Measurements from ENCODE around the gene QRFPR.

Gene QRFPR

GRCh38 chr4:121377076-121377475, 3.7 kb downstream of the QRFPR start:
- Histone ChIP-seq H3K4me1 (ENCODE audit: insufficient read depth, low read length) (no peaks in the 10 kb centered on the region), H3K36me3 (ENCODE audit: insufficient read depth, low read depth, low read length) (no peaks in the 10 kb centered on the region), H3K9me3 (ENCODE audit: insufficient read depth, low read depth, low read length) (no peaks in the 10 kb centered on the region), H3K9ac (ENCODE audit: low read depth, low read length) (no peak overlapping the region), H3K27me3 (ENCODE audit: insufficient read depth, low read length) (peaks cover 36% of the 10 kb centered on the region), H3K4me3 (ENCODE audit: low read length) (no peak overlapping the region), H3K27ac (ENCODE audit: low read length) (no peak overlapping the region)

- Histone ChIP-seq H3K9me3 (ENCODE audit: insufficient read depth, low read depth, low read length) (no peaks in the 10 kb centered on the region), H3K27ac (ENCODE audit: low read length) (no peak overlapping the region), H3K36me3 (ENCODE audit: insufficient read depth, low read depth, low read length) (no peaks in the 10 kb centered on the region), H3K4me3 (ENCODE audit: low read length) (no peak overlapping the region), H3K4me1 (ENCODE audit: insufficient read depth, low read length) (no peaks in the 10 kb centered on the region), H3K27me3 (ENCODE audit: insufficient read depth, low read length) (peaks cover 31% of the 10 kb centered on the region), H3K9ac (ENCODE audit: low read depth, low read length) (no peak overlapping the region)
Measured at GRCh38 chr4:121376556-121376955, 4.3 kb downstream of the QRFPR start.

- Histone ChIP-seq H3K27ac (ENCODE audit: low read length) (no peak overlapping the region), H3K27me3 (ENCODE audit: insufficient read depth, low read length) (peaks cover 27% of the 10 kb centered on the region), H3K4me1 (ENCODE audit: insufficient read depth, low read length) (no peaks in the 10 kb centered on the region), H3K9me3 (ENCODE audit: insufficient read depth, low read depth, low read length) (no peaks in the 10 kb centered on the region), H3K36me3 (ENCODE audit: insufficient read depth, low read depth, low read length) (no peaks in the 10 kb centered on the region), H3K4me3 (ENCODE audit: low read length) (no peak overlapping the region), H3K9ac (ENCODE audit: low read depth, low read length) (no peak overlapping the region)
Measured at GRCh38 chr4:121376097-121376496, 4.7 kb downstream of the QRFPR start.

GRCh38 chr4:121375262-121375661, 5.6 kb downstream of the QRFPR start:
- H3K27me3 ChIP-seq (ENCODE audit: insufficient read depth, low read length) = peaks cover 18% of the 10 kb centered on the region

GRCh38 chr4:121373841-121374240, 7.0 kb downstream of the QRFPR start:
- Histone ChIP-seq H3K9ac (ENCODE audit: low read depth, low read length) (no peak overlapping the region), H3K27me3 (ENCODE audit: insufficient read depth, low read length) (peaks cover 4% of the 10 kb centered on the region), H3K27ac (ENCODE audit: low read length) (no peak overlapping the region), H3K4me1 (ENCODE audit: insufficient read depth, low read length) (no peaks in the 10 kb centered on the region), H3K4me3 (ENCODE audit: low read length) (no peak overlapping the region), H3K9me3 (ENCODE audit: insufficient read depth, low read depth, low read length) (no peaks in the 10 kb centered on the region), H3K36me3 (ENCODE audit: insufficient read depth, low read depth, low read length) (no peaks in the 10 kb centered on the region)

More at GRCh38 chr4:121375262-121375661, 5.6 kb downstream of the QRFPR start:
- Histone ChIP-seq H3K4me1 (ENCODE audit: insufficient read depth, low read length) (no peaks in the 10 kb centered on the region), H3K9me3 (ENCODE audit: insufficient read depth, low read depth, low read length) (no peaks in the 10 kb centered on the region), H3K9ac (ENCODE audit: low read depth, low read length) (no peak overlapping the region), H3K36me3 (ENCODE audit: insufficient read depth, low read depth, low read length) (no peaks in the 10 kb centered on the region), H3K4me3 (ENCODE audit: low read length) (no peak overlapping the region), H3K27ac (ENCODE audit: low read length) (no peak overlapping the region)

- Histone ChIP-seq H3K4me1 (ENCODE audit: insufficient read depth, low read length) (no peaks in the 10 kb centered on the region), H3K9ac (ENCODE audit: low read depth, low read length) (no peak overlapping the region), H3K9me3 (ENCODE audit: insufficient read depth, low read depth, low read length) (no peaks in the 10 kb centered on the region), H3K36me3 (ENCODE audit: insufficient read depth, low read depth, low read length) (no peaks in the 10 kb centered on the region), H3K4me3 (ENCODE audit: low read length) (no peak overlapping the region), H3K27me3 (ENCODE audit: insufficient read depth, low read length) (no peaks in the 10 kb centered on the region), H3K27ac (ENCODE audit: low read length) (no peak overlapping the region)
Measured at GRCh38 chr4:121370729-121371325, 10.0 kb downstream of the QRFPR start.

GRCh38 chr4:121360495-121360894, 20.3 kb downstream of the QRFPR start:
- Histone ChIP-seq H3K9me3 (ENCODE audit: insufficient read depth, low read depth, low read length) (no peaks in the 10 kb centered on the region), H3K27me3 (ENCODE audit: insufficient read depth, low read length) (no peaks in the 10 kb centered on the region), H3K4me3 (ENCODE audit: low read length) (no peak overlapping the region), H3K9ac (ENCODE audit: low read depth, low read length) (no peak overlapping the region), H3K36me3 (ENCODE audit: insufficient read depth, low read depth, low read length) (no peaks in the 10 kb centered on the region), H3K4me1 (ENCODE audit: insufficient read depth, low read length) (no peaks in the 10 kb centered on the region), H3K27ac (ENCODE audit: low read length) (no peak overlapping the region)

GRCh38 chr4:121358473-121358872, 22.3 kb downstream of the QRFPR start:
- Histone ChIP-seq H3K27me3 (ENCODE audit: insufficient read depth, low read length) (no peaks in the 10 kb centered on the region), H3K4me3 (ENCODE audit: low read length) (no peak overlapping the region), H3K4me1 (ENCODE audit: insufficient read depth, low read length) (no peaks in the 10 kb centered on the region), H3K9ac (ENCODE audit: low read depth, low read length) (no peak overlapping the region), H3K27ac (ENCODE audit: low read length) (no peak overlapping the region), H3K36me3 (ENCODE audit: insufficient read depth, low read depth, low read length) (no peaks in the 10 kb centered on the region), H3K9me3 (ENCODE audit: insufficient read depth, low read depth, low read length) (no peaks in the 10 kb centered on the region; the same call in 1 of the 2 replicates)

- Histone ChIP-seq H3K36me3 (ENCODE audit: insufficient read depth, low read depth, low read length) (no peaks in the 10 kb centered on the region), H3K27ac (ENCODE audit: low read length) (no peak overlapping the region), H3K4me1 (ENCODE audit: insufficient read depth, low read length) (no peaks in the 10 kb centered on the region), H3K4me3 (ENCODE audit: low read length) (no peak overlapping the region), H3K27me3 (ENCODE audit: insufficient read depth, low read length) (no peaks in the 10 kb centered on the region), H3K9me3 (ENCODE audit: insufficient read depth, low read depth, low read length) (no peaks in the 10 kb centered on the region; the same call in 1 of the 2 replicates), H3K9ac (ENCODE audit: low read depth, low read length) (no peak overlapping the region)
Measured at GRCh38 chr4:121353213-121353612, 27.6 kb downstream of the QRFPR start.

GRCh38 chr4:121344098-121344497, 36.7 kb downstream of the QRFPR start:
- H3K27ac ChIP-seq (ENCODE audit: low read length) = no peak overlapping the region
- no peaks in the 10 kb centered on the region for H3K27me3 ChIP-seq (ENCODE audit: insufficient read depth, low read length)
- no peak overlapping the region for H3K9ac ChIP-seq (ENCODE audit: low read depth, low read length)
- H3K36me3 ChIP-seq (ENCODE audit: insufficient read depth, low read depth, low read length) = no peaks in the 10 kb centered on the region
- no peak overlapping the region for H3K4me3 ChIP-seq (ENCODE audit: low read length)
- no peaks in the 10 kb centered on the region for H3K9me3 ChIP-seq (ENCODE audit: insufficient read depth, low read depth, low read length)
- H3K4me1 ChIP-seq (ENCODE audit: insufficient read depth, low read length) = no peaks in the 10 kb centered on the region

GRCh38 chr4:121340247-121340646, 40.6 kb downstream of the QRFPR start:
- Histone ChIP-seq H3K27ac (ENCODE audit: low read length) (no peak overlapping the region), H3K4me3 (ENCODE audit: low read length) (no peak overlapping the region), H3K36me3 (ENCODE audit: insufficient read depth, low read depth, low read length) (no peaks in the 10 kb centered on the region), H3K4me1 (ENCODE audit: insufficient read depth, low read length) (no peaks in the 10 kb centered on the region), H3K9ac (ENCODE audit: low read depth, low read length) (no peak overlapping the region), H3K27me3 (ENCODE audit: insufficient read depth, low read length) (no peaks in the 10 kb centered on the region), H3K9me3 (ENCODE audit: insufficient read depth, low read depth, low read length) (no peaks in the 10 kb centered on the region)

- no peaks in the 10 kb centered on the region for H3K36me3 ChIP-seq (ENCODE audit: insufficient read depth, low read depth, low read length)
- no peak overlapping the region for H3K4me3 ChIP-seq (ENCODE audit: low read length)
- H3K9ac ChIP-seq (ENCODE audit: low read depth, low read length) = no peak overlapping the region
- H3K27me3 ChIP-seq (ENCODE audit: insufficient read depth, low read length) = no peaks in the 10 kb centered on the region
- H3K9me3 ChIP-seq (ENCODE audit: insufficient read depth, low read depth, low read length) = no peaks in the 10 kb centered on the region
- H3K4me1 ChIP-seq (ENCODE audit: insufficient read depth, low read length) = no peaks in the 10 kb centered on the region
- H3K27ac ChIP-seq (ENCODE audit: low read length) = no peak overlapping the region
Measured at GRCh38 chr4:121339824-121340223, 41.0 kb downstream of the QRFPR start.

Measured in iPS-20b (cell line).